ENCODE measurements around the gene RBMS2.

RBMS2 gene

DNA sequence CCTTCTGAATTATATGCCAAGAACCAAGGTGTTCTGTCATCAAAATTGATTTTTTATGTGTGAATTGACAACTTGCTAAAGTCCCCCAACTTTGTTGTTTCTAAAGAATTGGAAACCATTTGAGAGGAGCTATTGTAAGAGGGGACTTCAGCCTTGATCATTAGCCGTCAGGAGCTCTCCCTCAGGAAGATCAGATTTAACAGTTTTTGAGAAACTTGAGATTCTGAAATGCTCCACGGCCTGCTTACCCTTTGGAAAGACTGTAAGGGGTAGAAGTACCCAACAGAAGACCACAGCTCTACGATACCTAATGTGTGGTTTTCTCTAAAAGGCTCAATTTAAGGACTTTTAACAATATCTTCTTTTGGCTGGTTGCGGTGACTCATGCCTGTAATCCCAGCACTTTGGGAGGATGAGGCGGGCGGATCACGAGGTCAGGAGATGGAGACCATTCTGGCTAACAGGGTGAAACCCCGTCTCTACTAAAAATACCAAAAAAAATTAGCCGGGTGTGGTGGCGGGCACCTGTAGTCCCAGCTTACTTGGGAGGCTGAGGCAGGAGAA, 57.4 kb downstream of the RBMS2 start:
- no peak for FAIRE-seq
- no peak for DNase-seq (ENCODE audit: low spot score)

- peak; percentile 71 for DNase-seq (ENCODE audit: low spot score)
- FAIRE-seq: peak; percentile 57
These were observed 60.0 kb downstream of the RBMS2 start for GRCh38 chr12:56581418-56582145.

DNA sequence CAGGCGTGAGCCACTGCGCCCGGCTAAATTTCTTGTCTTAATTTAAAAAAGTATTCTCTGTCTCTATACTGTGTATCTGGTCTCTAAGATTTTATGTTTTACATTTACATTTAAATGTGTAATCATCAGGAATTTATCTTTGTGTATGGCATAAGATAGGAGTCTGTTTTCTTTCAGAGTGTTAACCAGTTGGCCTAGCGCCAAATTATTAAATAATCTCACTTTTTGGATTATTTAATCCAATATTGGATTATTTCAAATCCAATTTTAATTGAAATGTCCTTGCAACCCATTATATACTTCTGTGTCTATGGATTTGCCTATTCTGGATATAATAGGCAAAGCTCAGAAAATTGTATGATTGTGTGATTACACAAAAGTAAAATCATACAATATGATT, 63.5 kb downstream of the RBMS2 start:
- DNase-seq (ENCODE audit: low spot score) (no peak), FAIRE-seq (no peak)

DNA sequence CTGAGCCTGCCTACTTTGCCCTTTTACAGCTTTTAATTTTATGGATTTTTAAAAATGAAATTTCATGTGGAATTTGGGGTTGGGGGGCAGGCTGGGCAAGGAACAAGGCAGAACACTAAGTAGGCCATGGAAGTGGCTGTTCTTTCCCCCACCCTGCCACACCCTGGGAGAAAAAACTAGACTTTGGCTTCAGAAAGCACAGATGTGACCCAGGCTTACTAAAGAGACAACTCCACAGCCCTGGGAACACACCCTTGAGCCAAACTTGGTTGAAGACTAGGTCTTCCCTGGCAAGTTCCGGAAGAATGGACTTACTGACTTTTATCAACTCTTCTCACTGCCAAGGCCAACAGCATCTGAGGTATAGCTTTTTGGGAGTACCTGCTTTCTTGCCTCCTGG, 68.2 kb downstream of the RBMS2 start:
- no peak for FAIRE-seq
- DNase-seq (ENCODE audit: low spot score): no peak

DNA sequence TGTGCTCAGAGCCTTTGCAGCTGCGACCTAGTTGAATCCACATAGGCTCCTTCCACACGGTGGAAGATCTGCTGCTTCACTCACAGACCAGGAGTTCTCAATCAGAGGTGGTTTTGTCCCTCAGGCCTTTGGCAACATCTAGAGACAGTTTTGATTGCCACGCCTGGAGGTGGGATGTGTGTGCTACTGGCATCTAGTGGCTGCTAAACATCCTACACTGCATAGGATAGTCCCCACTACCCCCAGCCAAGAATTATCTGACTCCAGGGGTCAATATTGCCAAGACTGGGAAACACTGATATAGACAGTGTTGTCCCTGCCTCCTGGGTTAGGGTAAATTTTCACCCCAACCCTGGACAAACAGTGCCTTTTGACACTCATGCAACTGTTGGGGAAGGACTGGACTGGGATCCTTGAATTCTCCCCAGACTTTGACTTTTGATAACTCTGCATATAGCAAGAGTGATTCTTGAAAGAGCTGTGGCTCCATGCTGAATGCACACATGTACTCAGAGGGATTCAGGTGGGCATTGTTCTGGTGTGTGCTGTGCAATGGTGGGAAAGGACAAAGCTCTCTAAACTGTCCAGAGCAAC, 68.7 kb downstream of the RBMS2 start:
- no peak for FAIRE-seq
- DNase-seq (ENCODE audit: low spot score): peak; percentile 12

DNA sequence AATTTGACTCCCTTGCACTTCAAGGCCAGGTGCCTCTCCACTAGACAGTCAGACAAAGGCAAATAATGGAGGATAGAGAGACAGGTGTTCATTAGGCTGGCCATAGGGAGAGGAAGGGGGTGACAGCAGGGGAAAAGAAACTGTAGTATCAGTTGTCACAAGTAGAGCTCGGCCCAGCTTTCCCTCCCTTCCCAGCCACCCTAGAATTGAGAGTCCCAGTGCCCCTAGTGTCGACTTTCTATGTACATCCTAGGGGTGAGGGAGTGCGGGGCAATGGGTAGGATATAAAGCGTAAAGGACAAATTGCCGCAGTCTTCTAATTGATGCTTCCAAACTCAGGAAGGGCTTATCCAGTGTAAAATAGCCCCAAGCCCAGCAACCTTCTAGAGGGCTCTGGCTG, 69.5 kb downstream of the RBMS2 start:
- FAIRE-seq: no peak
- no peak for DNase-seq (ENCODE audit: low spot score)

GRCh38 chr12:56591961-56592360, 70.3 kb downstream of the RBMS2 start:
- no peak for DNase-seq (ENCODE audit: low spot score)
- no peak for FAIRE-seq

GRCh38 chr12:56593909-56594621, 72.4 kb downstream of the RBMS2 start:
- peak; percentile 61 for DNase-seq (ENCODE audit: low spot score)
- no peak for FAIRE-seq

- DNase-seq (ENCODE audit: low spot score): no peak
- no peak for FAIRE-seq
These were observed 75.2 kb downstream of the RBMS2 start for GRCh38 chr12:56596815-56597214.

DNA sequence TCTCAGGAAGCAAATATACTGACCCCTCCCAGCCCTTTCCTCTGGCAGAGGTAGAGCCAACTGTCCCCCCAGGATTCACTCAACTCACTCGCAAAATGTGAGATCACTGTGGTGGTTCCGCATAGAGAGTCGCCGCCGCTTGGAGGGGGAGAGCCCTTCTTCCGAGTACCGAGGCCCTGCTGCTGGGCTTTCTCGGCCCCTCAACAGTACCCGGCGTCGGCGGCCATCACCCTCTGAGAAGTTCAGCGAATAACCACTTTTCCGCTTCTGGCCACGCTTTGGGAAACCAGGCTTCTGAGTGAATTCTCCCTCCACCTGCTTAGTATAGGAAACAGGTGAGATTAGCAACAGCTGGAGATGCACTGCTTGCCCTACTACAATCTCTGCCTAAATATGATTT, 77.4 kb downstream of the RBMS2 start:
- FAIRE-seq (no peak), DNase-seq (ENCODE audit: low spot score) (no peak)

DNA sequence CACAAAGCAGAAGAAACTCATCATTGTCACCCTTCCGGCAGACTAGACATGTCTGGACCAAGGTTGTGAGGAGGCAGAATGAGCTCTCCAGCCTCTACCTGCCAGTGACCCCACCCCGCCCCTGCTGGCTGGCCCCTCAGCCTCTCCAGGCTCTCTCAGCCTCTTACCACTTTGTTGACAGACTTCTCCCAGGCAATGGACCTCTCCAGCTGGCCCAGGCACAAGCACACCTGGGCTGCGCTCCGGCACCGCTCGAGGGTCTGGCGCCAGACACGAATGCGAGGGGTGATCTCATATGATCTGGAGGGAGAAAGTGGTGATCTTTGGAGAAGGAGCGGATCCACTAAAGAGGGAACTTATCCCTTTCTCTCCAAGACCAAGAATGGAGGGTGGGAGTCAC, 78.2 kb downstream of the RBMS2 start:
- DNase-seq (ENCODE audit: low spot score): no peak
- FAIRE-seq: no peak

DNA sequence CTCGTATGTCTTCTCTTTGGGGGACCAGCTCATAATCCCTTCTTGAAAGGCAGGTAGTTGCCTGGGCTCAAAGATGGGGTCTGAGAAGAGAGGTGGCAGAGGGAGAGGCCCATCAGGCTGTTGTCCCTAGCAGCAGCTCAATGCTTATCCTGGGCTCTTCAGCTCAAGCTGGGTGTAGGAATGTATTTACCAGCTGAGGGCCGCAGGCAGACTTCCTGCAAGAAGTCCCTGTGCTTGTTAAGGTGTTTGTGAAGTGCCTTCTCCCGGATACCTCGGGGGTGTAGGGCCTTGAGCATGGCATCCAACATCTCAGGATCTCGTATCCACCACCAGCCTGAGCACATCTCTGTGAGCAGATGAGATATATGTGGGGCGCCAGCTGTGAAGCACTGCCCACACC, 79.1 kb downstream of the RBMS2 start:
- DNase-seq (ENCODE audit: low spot score): no peak
- no peak for FAIRE-seq

GRCh38 chr12:56601503-56601902, 79.9 kb downstream of the RBMS2 start:
- FAIRE-seq: no peak
- no peak for DNase-seq (ENCODE audit: low spot score)

DNA sequence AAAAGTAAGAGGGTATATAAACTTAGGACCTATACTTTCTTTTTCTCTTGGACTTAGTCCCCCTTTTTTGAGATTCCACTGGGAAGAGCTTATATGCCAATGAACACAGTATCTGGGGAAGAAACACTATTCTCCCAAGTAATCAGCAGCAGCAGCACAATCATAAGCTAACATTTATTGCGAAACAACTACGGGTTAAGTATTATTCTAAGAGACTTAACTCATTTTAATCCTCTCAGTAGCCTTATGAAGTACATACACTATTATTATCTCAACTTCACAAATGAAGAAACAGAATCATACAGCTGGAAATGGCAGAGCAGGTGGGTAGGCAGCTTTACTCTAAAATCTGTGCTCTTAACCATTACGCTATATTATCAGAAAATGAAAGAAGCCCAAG, 80.6 kb downstream of the RBMS2 start:
- FAIRE-seq (no peak), DNase-seq (ENCODE audit: low spot score) (no peak)

GRCh38 chr12:56604355-56604754, 82.7 kb downstream of the RBMS2 start:
- FAIRE-seq (no peak), DNase-seq (ENCODE audit: low spot score) (no peak)

GRCh38 chr12:56614627-56615026, 93.0 kb downstream of the RBMS2 start:
- DNase-seq (ENCODE audit: low spot score) (no peak), FAIRE-seq (no peak)

- DNase-seq (ENCODE audit: low spot score) (no peak), FAIRE-seq (no peak)
These were observed 94.6 kb downstream of the RBMS2 start for GRCh38 chr12:56616244-56616643.

DNA sequence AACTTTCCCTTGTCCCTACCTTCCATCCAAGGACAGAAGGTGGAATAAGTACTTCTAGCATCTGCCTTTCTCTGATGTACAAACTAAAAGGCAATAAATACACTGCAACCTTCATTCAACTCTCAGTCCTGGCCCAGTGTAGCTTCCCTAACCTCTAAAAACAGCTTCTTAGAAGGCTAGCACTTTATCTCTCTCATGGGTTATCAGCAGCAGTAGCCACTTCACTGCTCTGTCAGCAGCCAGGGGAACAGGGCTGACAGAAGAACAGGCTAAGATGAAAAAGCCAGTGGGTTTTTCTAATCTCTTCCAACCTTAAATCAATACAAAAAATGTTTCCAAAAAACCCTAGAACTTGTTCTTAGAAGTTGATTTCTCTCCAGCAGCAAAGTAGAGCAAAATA, 95.3 kb downstream of the RBMS2 start:
- no peak for FAIRE-seq
- DNase-seq (ENCODE audit: low spot score): no peak

DNA sequence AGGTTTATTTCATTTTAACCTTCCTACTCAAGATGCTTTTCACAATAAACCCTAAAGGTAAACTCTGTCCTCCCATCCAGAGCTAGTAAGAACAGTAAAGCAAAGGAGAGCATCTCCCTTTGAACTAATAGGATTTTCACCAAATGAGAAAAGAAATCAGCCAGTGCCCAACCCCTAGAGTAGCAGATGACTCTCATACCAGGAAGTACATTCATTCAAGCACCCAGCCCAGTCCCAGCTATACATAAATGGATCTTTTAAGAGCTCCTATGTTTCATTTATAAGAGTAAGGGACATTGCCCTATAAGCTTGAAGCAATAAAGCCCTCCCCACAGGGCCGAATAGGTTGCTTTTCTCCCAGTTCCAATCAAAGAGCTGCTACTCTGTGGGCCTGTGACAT, 100.9 kb downstream of the RBMS2 start:
- FAIRE-seq (no peak), DNase-seq (ENCODE audit: low spot score) (no peak)

DNA sequence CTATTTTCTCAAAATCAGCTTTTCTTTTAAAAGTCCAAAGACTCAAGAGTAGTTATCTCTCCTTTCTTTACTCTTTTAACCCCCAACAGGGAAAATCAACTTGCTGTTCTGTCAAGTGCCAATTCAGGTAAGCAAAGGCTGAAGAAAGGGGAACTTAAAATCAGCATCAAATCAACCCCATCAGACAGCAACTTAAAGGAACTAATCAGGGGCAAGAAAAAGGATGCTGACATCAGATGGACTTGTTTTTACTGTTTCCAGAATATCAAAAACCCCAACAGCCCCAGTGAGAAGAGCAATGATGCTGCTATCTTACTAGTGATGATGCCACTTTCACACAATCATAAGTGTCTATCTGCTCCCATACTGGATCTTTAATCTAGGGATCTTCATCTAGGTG, 105.1 kb downstream of the RBMS2 start:
- DNase-seq (ENCODE audit: low spot score) (no peak), FAIRE-seq (no peak)

- peak; percentile 29 for DNase-seq (ENCODE audit: low spot score)
- no peak for FAIRE-seq
These were observed 107.2 kb downstream of the RBMS2 start for GRCh38 chr12:56628671-56629458.

Measured in RCC 7860 (cell line).